K562 (cell line): Measurements from ENCODE around the gene HMCN2.

Source experiments
- FOXK1 ChIP-seq: sonication (generic); formaldehyde crosslinking; IDR thresholded peaks from 2 replicates; pipeline ENCODE4 v1.8.0; 2022; ENCODE audit warnings: missing genetic modification reagents, mild to moderate bottlenecking, borderline replicate concordance
- MEF2A ChIP-seq: IDR thresholded peaks from 2 replicates; pipeline ENCODE4 v1.6.1; 2011; ENCODE audit warnings: low read depth, mild to moderate bottlenecking, low read length, moderate library complexity; ENCODE audit not compliant: control insufficient read depth
- REST ChIP-seq, 2 experiments: fragments of 450-650 bp; formaldehyde crosslinking in 1 of 2; IDR thresholded peaks; 2 replicates each; pipeline versions ENCODE4 v1.4.0 to v1.6.1; 2014 to 2020; ENCODE audit warnings: mild to moderate bottlenecking in 2 of 2, borderline replicate concordance in 1 of 2, low read depth in 1 of 2
- RFX5 ChIP-seq: IDR thresholded peaks from 2 replicates; pipeline ENCODE4 v1.6.1; 2011; ENCODE audit warnings: low read depth, mild to moderate bottlenecking, improper control_type of control experiment, low read length

- TF ChIP-seq FOXK1: no peak
- no peak for TF ChIP-seq MEF2A
- TF ChIP-seq RFX5: no peak
- no peak for TF ChIP-seq REST (IDR thresholded peaks at IDR 0.05; ENCODE audit: borderline replicate concordance)
- TF ChIP-seq REST (CRISPR knock-in tag; IDR thresholded peaks at IDR 0.05; ENCODE audit: low read depth): no peak
These were observed 153.2 kb downstream of the HMCN2 start for GRCh38 chr9:130418776-130419175.
